Skeletal muscle tissue (tissue), 4 donors: ENCODE data around the gene ZNF81. TPM values are rescaled to one million over a fixed set of nuclear protein-coding genes. Genes with fewer than 3 reads are reported as not detected.

Source experiments
- H3K27ac ChIP-seq: one replicate; pipeline ENCODE4 v1.7.0; 2013; ENCODE audit warnings: mild to moderate bottlenecking, low read depth, low read length, inconsistent platforms
- H3K27me3 ChIP-seq, 3 donors: one replicate each; pipeline ENCODE4 v1.7.0; 2013; ENCODE audit warnings: low read length in 3 of 3; ENCODE audit not compliant: control insufficient read depth in 3 of 3, insufficient read depth in 3 of 3
- H3K36me3 ChIP-seq, 3 donors: one replicate each; pipeline ENCODE4 v1.7.0; 2013; ENCODE audit warnings: low read length in 3 of 3; ENCODE audit not compliant: control insufficient read depth in 3 of 3, insufficient read depth in 3 of 3
- H3K4me1 ChIP-seq, 3 donors: one replicate each; pipeline ENCODE4 v1.7.0; 2013; ENCODE audit warnings: low read length in 3 of 3, mild to moderate bottlenecking in 3 of 3; ENCODE audit not compliant: control insufficient read depth in 3 of 3, insufficient read depth in 3 of 3
- H3K4me3 ChIP-seq, 3 donors: one replicate each; pipeline ENCODE4 v1.7.0; 2013; ENCODE audit warnings: low read length in 3 of 3
- H3K9ac ChIP-seq, 3 donors: one replicate each; pipeline ENCODE4 v1.7.0; 2013; ENCODE audit warnings: low read length in 3 of 3, mild to moderate bottlenecking in 3 of 3, moderate library complexity in 2 of 3, low read depth in 1 of 3
- H3K9me3 ChIP-seq, 3 donors: one replicate each; pipeline ENCODE4 v1.7.0; 2013; ENCODE audit warnings: low read length in 3 of 3; ENCODE audit not compliant: control insufficient read depth in 3 of 3
- total RNA-seq: library from RNA; depleted of rRNA; stranded (reverse); fragments of >200 nt; gene quantifications from one replicate; pipeline ENCODE4 v1.2.3, GENCODE V29; 2014
- donor health status: Osteomylitis.

Gene ZNF81
- total RNA-seq, 1 donor from 2014 or later, result 11.5 TPM

DNA sequence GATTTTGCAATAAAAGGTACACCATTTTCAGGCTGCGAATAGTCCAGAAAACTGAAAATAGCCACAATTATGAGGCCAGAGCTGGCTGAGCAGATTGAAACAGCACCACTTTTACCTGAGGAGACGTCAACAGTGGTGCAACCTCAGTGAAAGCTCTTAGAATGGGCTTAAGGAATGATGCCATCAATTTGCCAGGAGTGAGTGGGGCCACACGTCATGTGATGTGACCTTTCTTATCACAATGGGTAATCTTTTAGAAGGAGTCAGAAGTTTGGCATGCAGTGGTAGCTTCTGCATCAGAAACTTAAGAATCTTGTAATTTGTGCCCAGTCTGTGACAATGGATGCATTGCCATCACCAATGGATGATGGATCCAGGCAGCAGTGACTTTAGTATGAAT is 27.6 kb downstream of the ZNF81 start:
- H3K4me1 ChIP-seq, result no peaks in the 10 kb centered on the region
- H3K36me3 ChIP-seq, result no peaks in the 10 kb centered on the region
- no peaks in the 10 kb centered on the region for H3K9me3 ChIP-seq
- no peaks in the 10 kb centered on the region for H3K27me3 ChIP-seq
- H3K27ac ChIP-seq, result no peak overlapping the region
- no peak overlapping the region for H3K9ac ChIP-seq
- no peak overlapping the region for H3K4me3 ChIP-seq

DNA sequence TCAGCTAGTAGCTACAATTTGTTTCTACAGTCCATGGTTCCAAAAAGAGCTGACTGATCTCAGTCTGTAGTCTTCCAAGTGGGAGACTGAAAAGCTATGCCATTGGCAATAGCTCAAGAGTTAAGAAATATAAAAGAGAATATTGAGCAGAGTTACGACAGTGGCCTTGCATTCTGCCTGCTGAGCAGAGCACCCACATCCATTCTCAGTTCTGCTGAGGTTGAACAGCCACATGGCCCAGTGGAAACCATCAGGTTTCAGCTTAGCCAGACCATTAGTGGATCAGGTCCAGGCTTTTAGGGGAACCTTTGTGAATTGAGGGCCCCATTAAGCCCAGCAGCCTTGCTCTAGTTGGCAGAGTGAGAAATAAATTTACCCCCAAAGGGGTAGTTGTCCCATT is 28.1 kb downstream of the ZNF81 start:
- Histone ChIP-seq H3K9ac (no peak overlapping the region), H3K27me3 (no peaks in the 10 kb centered on the region), H3K27ac (no peak overlapping the region), H3K9me3 (no peaks in the 10 kb centered on the region), H3K36me3 (no peaks in the 10 kb centered on the region), H3K4me3 (no peak overlapping the region), H3K4me1 (no peaks in the 10 kb centered on the region)

DNA sequence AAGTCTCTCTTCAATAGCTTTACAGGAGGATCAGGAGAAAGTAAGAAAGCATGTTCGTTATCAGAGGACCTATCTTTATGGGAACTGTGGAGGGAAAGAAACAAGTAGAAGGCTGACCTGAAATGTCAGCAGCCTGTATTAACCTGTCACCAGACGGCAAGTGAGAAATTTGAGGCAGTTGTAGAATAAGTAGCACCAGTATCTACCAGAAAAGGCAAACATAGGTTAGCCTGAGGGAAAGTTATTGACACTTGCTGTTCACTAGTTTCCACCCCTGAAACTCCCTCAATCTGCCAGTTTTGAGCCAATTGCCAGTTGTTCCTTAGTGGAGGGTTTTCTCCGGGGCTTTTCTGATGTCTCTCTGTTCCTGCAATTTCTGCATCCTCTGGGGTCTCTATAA is 36.4 kb downstream of the ZNF81 start:
- Histone ChIP-seq H3K27me3 (no peaks in the 10 kb centered on the region), H3K4me1 (no peaks in the 10 kb centered on the region), H3K9me3 (no peaks in the 10 kb centered on the region), H3K27ac (no peak overlapping the region), H3K9ac (no peak overlapping the region), H3K36me3 (peaks cover under 1 to 2% (median 2%) of the 10 kb centered on the region in 3 donors), H3K4me3 (no peak overlapping the region)

DNA sequence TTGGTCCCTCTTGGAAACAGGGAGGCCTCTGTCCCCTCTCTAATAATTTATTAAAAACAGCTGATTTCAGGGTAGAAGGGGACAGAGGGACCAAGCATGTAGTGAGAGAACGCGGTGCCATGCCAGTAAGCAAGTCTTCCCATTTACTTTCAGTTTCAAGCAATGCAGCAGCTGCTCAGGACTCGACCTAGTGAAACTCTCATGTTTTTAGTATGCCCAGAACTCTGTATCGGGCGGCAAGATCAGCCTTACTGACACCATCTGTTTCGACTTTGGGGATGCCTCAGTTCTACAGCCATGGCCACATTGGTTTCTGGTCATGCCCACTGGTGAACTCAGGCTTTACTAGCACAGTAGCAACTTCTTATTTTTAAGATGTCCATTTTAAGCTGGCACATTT is 40.6 kb downstream of the ZNF81 start:
- Histone ChIP-seq H3K9me3 (peaks cover 0 to 3% (median 0%) of the 10 kb centered on the region in 3 donors), H3K27me3 (no peaks in the 10 kb centered on the region), H3K36me3 (peaks cover 2 to 5% (median 4%) of the 10 kb centered on the region in 3 donors), H3K4me3 (no peak overlapping the region), H3K27ac (no peak overlapping the region), H3K9ac (no peak overlapping the region), H3K4me1 (no peaks in the 10 kb centered on the region)

DNA sequence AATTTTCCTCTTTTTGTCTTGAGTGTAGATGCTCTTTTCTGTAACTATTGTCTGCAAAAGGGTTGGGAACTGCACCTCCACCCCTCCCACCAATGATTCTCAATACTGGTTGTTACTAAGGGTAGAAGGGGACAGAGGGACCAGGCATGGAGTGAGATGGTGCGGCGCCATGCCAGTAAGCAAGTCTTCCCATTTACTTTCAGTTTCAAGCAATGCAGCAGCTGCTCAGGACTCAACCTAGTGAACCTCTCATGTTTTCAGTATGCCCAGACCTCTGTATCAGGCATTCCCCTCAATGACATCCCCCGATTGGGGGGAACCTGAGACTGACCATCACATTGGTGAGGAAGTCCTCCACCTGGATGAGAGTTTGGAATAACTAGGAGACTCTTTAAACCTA is 41.5 kb downstream of the ZNF81 start:
- Histone ChIP-seq H3K9me3 (peaks cover 0 to 3% (median 0%) of the 10 kb centered on the region in 3 donors), H3K9ac (no peak overlapping the region), H3K27me3 (no peaks in the 10 kb centered on the region), H3K27ac (no peak overlapping the region), H3K4me3 (no peak overlapping the region), H3K4me1 (no peaks in the 10 kb centered on the region), H3K36me3 (peaks cover 2 to 5% (median 4%) of the 10 kb centered on the region in 3 donors)

DNA sequence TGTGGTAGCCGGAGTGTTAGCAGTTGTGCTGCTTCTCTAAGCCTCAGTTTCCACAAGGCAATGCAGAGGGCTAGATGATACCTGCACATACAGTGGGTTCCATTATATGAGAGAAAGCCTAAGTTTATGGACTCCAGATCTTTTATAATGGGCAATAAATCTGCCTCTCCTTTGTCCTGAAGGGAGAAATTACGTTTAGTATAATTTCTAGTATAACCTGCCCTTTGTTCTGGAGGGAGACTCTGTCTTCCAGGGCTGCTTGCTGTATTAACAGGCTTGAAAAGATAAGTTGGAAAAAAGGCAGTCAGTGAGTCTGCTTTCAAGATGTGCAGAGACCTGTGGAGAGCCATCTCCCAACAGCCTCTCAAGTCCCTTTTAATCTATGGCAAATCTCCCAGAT is 42.8 kb downstream of the ZNF81 start:
- Histone ChIP-seq H3K4me1 (no peaks in the 10 kb centered on the region), H3K36me3 (peaks cover 2 to 5% (median 4%) of the 10 kb centered on the region in 3 donors), H3K27ac (no peak overlapping the region), H3K27me3 (no peaks in the 10 kb centered on the region), H3K9me3 (peaks cover 0 to 3% (median 0%) of the 10 kb centered on the region in 3 donors), H3K9ac (no peak overlapping the region), H3K4me3 (no peak overlapping the region)

DNA sequence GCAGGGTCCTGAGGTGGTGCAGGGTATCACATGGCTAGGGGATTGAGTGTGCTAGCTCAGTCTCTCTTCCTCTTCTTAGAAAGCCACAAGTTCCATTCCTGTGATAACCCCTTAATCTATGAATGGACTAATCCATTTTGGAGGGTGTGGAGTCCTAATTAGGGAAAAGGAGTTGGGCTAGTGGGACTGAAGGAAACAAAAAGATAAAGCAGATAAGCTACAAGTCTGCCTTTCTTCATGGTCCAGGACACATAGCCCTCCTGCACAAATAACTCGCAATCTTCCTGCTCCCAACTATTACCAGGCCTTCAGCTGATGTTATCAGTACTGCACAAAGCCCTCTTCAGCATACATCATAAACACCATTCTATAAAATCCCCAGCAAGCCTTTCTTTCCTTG is 44.2 kb downstream of the ZNF81 start:
- Histone ChIP-seq H3K27ac (no peak overlapping the region), H3K9ac (no peak overlapping the region), H3K4me1 (no peaks in the 10 kb centered on the region), H3K9me3 (peaks cover 0 to 3% (median 0%) of the 10 kb centered on the region in 3 donors), H3K36me3 (peaks cover 2 to 5% (median 2%) of the 10 kb centered on the region in 3 donors), H3K4me3 (no peak overlapping the region), H3K27me3 (no peaks in the 10 kb centered on the region)

DNA sequence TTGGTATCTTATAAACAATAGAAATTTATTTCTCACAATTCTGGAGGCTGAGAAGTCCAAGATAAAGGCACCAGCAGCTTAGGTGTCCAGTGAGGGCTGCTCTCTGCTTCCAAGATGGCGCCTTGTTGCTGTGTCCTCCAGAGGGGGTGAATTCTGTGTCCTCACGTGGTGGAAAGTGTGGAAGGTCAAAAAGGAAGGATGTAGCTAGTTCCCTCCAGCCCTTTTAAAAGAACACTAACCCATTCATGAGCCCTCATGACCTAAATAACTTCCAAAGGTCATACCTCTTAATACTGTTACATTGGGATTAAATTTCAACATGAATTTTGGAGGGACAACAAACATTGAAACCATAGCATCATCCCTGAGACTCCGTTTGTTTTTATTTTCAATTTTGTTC is 48.8 kb downstream of the ZNF81 start:
- no peaks in the 10 kb centered on the region for H3K9me3 ChIP-seq
- no peak overlapping the region for H3K4me3 ChIP-seq
- no peak overlapping the region for H3K27ac ChIP-seq
- H3K36me3 ChIP-seq, result peaks cover 0 to 7% (median 4%) of the 10 kb centered on the region in 3 donors
- no peaks in the 10 kb centered on the region for H3K27me3 ChIP-seq
- no peaks in the 10 kb centered on the region for H3K4me1 ChIP-seq
- no peak overlapping the region for H3K9ac ChIP-seq

DNA sequence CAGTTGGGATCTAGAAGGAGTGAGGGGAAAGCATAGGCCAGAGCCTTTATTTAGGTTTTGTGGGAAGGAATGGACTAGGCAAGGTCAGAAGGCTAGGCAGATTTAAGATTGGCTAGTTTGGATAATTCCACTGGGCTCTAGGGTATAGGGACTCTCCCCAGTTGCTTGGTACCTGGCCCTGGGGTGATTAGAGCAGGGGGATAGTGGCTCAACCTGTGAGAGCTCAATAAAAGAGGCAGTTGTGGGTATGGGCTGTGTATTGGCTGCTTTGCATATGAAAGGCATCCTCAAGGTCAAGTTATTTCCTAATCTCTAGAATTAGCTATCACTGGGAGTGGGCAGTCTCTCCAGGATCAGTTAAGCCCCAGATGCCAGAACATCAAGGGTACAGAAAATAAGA is 61.3 kb downstream of the ZNF81 start:
- Histone ChIP-seq H3K9ac (no peak overlapping the region), H3K4me3 (no peak overlapping the region), H3K27ac (no peak overlapping the region), H3K27me3 (no peaks in the 10 kb centered on the region), H3K9me3 (no peaks in the 10 kb centered on the region), H3K4me1 (no peaks in the 10 kb centered on the region), H3K36me3 (peaks cover 0 to 4% (median 3%) of the 10 kb centered on the region in 3 donors)

DNA sequence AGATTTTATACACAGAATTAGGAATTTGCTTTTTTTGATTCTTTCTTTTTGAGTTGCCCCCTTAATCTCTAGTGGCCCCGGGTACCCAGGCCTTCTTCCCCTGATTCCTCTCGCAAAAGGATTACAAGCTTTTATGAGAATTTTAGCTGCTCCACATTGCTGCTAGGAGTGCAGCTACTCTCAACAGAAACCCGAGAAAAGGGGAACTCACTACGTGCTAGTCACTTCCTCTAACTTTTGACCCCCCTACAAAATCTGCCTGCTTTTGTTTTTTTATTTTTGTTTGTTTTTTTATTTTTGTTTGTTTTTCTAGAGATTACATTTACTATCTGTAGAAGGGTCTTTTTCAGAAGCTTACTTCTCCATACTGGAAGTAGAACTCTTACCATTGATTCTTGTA is 64.1 kb downstream of the ZNF81 start:
- Histone ChIP-seq H3K9ac (no peak overlapping the region), H3K4me1 (no peaks in the 10 kb centered on the region), H3K9me3 (no peaks in the 10 kb centered on the region), H3K27ac (no peak overlapping the region), H3K36me3 (no peaks in the 10 kb centered on the region), H3K4me3 (no peak overlapping the region), H3K27me3 (no peaks in the 10 kb centered on the region)

DNA sequence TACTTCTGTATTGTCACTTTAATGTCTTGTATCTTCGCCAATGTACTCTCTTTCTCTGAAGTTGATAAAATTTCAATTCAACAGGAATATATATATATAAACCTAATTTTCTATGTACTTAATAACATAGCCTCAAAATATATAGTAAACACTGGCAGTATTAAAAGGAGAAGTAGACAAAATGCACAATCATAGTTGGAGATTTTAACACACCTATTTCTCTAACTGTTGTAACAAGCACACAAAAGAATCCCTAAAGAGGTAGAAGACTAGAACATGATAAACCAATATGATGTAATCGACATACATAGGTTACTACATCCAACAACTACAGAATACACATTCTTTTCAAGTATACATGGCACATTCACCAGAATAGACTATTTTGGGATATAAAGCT is 65.5 kb downstream of the ZNF81 start:
- no peaks in the 10 kb centered on the region for H3K9me3 ChIP-seq

More for the DNA sequence above, 65.5 kb downstream of the ZNF81 start:
- Histone ChIP-seq H3K27ac (no peak overlapping the region), H3K4me1 (no peaks in the 10 kb centered on the region), H3K4me3 (no peak overlapping the region), H3K9ac (no peak overlapping the region), H3K36me3 (no peaks in the 10 kb centered on the region), H3K27me3 (no peaks in the 10 kb centered on the region)
